Stimulated activated CD4-positive, alpha-beta T cell treated with anti-CD3 and anti-CD28 coated beads, TNF-alpha, amount 100 ng/mL, for 24 hours (primary cell): ENCODE results near the gene CYP3A5.
"Not testable (repeated sequence)": the region's sequence is repeated elsewhere in the genome, so short reads cannot be mapped to it uniquely, and the experiment has no call there.

ENCODE experiments used
- DNase-seq, 3 experiments: peaks; one replicate each; pipeline ENCODE4 v3.0.0-alpha.2; 2020; ENCODE audit warnings: low read depth in 3 of 3

Gene CYP3A5

DNA sequence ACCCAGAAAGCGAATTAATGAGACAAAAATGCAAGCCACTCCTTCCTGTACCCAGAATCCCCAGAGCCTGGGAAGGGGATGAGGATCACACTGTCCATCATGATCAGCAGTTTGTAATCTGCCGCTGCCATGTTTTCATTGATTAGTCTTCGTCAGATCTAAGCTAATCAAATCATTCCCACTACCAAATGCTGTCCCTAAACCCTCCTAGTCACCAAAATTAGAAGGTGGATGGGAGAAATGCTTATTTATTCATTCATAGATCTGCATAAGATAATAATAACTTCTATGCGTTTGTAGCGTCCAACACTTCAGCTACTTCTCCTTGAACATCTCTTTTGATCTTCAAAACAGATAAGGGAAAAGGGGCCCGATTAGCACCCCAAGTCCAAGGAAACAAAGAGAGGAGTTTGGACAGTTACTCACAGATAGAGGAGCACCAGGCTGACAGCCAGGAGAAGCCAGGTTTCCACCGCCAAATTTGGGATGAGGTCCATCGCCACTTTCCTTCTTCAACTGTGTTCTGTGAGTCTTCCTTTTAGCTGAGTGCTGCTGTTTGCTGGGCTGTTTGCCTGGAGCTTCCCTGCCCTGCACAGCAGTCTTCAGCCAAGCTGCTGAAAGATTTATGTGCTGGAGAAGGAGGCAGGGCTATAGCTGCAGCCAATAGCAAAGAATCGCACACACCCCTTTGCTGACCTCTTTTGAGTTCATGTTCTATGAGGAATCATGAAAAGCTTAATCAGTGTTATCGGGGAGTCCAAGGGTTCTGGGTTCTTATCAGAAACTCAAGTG is at the start of gene CYP3A5:
CYP3A5 (minus strand) TSS at position 597 of the 792 bp plus-strand sequence; CDS start at position 497, 100 bp downstream.
- DNase-seq = no peak

DNA sequence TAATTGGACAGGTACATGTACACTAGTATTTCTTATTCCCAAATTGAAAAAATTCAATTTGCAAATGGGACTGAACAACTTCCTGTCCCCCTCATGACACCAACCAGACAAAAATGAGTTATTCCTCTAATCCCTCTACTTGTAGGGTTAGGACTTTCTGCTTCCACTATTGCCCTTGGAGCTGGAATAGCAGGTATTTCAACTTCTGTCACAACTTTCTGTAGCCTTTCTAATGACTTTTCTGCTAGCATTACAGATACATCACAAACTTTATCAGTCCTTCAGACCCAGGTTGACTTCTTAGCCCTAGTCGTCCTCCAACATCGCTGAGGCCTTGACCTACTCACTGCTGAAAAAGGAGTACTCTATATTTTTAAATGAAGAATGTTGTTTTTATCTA is 48.8 kb upstream of the CYP3A5 start:
- DNase-seq = no peak

- DNase-seq = not testable (repeated sequence)
Measured at GRCh38 chr7:99723201-99723600, 43.4 kb upstream of the CYP3A5 start.

- DNase-seq = no peak
Measured at GRCh38 chr7:99720800-99721595, 41.2 kb upstream of the CYP3A5 start.

DNA sequence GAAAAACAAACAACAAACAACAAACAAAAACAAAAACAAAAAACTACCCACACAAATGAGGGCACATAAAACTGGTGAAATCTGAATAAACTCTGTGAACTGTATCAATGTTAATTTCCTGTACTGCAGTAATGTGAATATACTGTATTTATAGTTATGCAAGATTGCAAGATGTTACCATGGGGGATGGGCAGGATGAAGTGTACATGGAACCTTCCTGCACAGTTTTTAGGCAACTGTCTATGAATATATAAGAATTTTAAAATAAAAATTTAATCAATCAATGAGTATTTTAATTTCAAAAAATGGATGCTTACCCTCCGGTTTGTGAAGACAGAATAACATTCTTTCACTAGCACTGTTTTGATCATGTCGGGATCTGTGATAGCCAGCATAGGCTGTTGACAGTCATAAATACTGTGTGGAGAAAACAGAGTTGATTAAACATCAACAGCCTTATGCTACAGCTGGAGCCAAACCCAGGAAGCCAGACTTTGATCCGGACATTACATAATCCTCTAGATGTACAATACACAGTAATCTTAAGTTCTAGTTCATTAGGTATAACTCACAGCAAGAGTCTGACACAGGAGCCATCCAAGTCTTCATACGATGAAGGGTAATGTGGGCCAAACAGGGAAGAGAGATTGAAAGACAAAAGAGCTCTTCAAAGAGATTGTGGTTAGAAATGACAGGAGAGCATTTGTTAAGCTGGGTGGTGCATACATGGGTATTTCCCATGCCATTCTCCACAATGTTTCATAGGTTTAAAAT is 40.4 kb upstream of the CYP3A5 start:
- DNase-seq = no peak

DNA sequence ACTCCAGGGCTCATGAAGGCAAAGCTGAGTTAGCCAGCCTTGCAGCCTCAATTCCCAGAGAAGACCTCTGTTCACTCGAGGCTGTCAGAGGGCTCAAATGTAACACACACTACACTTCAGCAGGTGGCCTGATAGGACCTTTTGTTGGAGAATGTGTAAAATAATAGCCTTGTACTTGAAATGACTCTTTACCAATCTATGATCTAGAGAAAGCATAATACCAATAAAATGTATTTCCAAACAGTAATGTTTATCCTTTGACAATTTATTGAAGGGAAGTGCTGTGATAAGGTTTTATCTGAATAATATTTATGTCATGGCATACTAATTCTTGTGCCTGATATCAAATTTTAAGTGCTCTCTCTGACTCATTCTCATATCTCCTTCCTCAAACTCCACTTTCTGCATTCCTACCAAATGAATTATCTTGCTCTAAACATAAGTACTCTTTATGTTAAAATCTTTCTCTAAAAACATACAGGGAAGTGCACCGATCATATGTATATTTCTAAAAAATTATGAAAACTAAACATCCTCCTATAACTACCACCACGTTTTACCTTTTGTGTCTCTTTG is 34.3 kb upstream of the CYP3A5 start:
- DNase-seq = no peak

DNA sequence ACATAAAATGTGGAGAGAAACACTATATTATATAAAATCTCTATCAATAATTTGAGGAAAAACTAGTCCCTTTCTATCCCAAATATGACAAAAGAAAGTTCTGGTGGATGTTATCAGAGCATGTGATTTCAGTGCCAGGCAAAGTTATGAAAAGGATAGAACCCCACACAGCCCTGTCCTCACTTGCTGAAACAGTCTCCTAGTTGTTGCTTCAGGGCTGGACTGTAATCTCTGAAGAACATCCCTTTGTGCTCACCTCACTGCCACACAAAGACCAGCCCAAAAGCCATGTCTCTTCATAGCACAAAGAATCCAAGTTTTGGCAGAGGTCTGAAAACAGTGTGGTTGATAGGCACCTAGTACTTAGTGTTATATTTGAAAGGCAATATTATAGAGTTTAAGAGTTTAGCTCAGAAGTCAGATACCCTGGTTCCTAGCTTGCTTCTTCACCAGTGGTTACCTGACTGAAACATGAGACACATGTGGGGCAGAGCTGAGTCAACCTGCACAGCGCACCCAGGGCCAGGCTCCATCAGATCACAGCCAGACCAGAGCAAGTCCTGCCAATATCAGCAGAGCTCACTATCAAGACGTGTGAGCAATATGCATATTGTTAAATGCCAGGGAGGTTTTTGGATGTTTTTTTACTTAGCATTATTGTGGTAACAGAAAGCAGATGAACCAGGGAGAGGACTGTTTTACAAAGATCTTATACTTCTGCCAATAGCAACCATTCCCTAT is 30.2 kb upstream of the CYP3A5 start:
- no peak for DNase-seq

DNA sequence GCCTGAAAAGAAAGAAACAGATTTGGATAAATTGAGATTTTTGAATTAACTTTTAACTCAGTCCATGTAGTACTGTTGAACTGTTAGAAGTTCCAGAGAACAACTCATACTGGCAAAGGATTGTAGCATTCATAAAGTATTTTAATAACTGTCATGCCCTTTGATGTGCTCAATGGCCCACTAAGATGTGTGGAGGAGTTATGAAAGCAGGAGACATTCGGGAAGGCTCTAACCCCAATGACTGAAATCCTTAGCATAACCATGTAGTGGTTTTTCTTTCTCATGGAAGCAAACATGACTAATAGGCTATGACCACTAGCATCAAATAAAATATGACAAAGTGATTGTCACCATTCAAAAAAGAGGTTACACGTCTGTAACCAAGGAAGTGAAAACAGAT is 29.5 kb upstream of the CYP3A5 start:
- DNase-seq = no peak

DNA sequence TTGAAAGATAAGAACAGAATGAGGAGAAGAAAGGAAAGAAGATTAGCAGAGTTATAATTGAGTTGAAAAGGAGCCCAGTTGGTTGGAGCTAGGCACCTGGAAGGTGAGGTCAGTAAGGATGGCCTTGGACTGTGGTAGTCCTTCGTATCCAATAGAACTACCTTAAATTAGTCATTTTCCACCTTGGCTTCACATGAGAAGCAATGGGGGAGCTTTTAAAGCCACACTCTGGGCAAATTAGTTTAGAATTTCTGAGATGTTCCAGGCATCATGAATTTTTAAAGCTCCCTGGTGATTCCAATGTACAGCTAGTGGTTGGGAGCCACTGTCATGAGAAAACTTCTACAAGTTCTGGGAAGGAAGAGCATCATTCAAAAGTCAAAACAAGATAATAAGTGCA is 27.3 kb upstream of the CYP3A5 start:
- DNase-seq = no peak

DNA sequence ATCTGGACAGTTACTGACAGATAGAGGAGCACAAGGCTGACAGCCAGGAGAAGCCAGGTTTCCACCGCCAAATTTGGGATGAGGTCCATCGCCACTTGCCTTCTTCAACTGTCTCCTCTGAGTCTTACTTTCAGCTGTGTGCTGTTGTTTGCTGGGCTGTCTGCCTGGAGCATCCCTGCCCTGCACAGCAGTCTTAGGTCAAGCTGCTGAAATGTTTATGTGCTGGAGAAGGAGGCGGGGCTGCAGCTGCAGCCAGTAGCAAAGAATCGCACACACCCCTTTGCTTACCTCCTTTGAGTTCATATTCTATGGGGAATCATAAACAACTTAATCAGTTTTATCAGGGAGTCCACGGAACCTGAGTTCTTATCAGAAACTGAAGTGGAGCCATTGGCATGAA is 20.1 kb upstream of the CYP3A5 start:
- no peak for DNase-seq

- DNase-seq = not testable (repeated sequence)
Measured at GRCh38 chr7:99698867-99699730, 19.3 kb upstream of the CYP3A5 start.

GRCh38 chr7:99694912-99695304 is 15.1 kb upstream of the CYP3A5 start:
- DNase-seq = no peak

DNA sequence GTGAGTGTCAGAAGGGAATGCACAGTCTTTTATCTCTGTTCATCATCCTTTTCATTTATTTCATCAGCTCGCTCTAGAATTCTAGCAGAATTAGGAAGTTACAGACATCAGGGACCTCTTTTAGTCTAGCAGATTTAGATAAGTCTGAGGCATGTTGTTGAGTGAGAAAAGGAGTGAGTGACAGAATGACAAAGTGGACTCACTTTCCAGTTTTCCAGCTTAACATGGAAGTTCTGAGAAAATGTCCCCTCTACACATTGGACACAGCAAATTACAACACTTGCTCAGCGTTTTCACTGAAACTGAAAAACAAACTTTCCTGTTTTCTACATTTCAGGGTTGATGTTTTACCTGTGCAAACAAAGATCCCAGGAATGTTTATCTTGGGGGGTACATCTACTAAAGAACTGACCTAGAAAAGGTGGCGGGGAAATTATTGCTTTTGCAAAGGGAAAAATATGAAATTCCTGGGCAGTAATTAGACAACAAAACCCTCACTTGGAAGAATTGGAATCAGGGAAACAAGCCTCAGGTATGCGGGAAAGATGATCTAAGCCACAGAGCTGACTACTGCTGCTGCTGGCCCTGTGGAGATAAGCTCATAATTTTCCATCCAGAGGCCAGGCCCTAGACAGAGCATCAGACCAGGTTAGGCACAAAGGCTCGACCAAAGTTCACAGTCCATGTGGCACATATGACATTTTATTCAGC is 14.6 kb upstream of the CYP3A5 start:
- no peak for DNase-seq

- DNase-seq = no peak
Measured at GRCh38 chr7:99693427-99694200, 13.8 kb upstream of the CYP3A5 start.

GRCh38 chr7:99693100-99693426 is 13.3 kb upstream of the CYP3A5 start:
- DNase-seq = no peak

DNA sequence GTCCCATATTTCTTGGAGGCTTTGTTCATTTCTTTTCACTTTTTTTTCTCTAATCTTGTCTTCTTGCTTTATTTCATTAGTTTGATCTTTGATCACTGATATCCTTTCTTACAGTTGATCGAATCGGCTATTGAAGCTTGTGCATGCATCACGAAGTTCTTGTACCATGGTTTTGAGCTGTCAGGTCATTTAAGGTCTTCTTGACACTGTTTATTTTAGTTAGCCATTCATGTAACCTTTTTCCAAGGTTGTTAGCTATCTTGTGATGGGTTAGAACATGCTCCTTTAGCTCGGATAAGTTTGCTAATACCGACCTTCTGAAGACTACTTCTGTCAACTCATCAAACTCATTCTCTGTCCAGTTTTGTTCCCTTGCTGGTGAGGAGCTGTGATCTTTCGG is 12.8 kb upstream of the CYP3A5 start:
- DNase-seq = not testable (repeated sequence)

DNA sequence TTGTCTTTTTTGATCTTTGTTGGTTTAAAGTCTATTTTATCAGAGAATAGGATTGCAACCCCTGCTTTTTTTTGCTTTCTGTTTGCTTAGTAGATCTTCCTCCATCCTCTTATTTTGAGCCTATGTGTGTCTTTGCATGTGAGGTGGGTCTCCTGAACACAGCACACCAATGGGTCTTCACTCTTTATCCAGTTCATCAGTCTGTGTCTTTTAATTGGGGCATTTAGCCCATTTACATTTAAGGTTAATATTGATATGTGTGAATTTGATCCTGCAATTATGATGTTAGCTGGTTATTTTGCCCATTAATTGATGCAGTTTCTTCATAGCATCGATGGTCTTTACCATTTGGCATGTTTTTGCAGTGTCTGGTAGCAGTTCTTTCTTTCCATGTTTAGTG is 11.9 kb upstream of the CYP3A5 start:
- DNase-seq = not testable (repeated sequence)

DNA sequence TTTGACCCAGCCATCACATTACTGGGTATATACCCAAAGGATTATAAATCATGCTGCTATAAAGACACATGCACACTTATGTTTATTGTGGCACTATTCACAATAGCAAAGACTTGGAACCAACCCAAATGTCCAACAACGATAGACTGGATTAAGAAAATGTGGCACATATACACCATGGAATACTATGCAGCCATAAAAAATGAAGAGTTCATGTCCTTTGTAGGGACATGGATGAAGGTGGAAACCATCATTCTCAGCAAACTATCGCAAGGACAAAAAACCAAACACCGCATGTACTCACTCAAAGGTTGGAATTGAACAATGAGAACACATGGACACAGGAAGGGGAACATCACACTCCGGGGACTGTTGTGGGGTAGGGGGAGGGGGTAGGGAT is 11.1 kb upstream of the CYP3A5 start:
- DNase-seq = not testable (repeated sequence)
